Iris pigment epithelial cell (primary cell): ENCODE data around the gene BTRC.

Experiments
- DNase-seq: peaks from one replicate; pipeline ENCODE4 v3.0.0-alpha.2; 2011; ENCODE audit warnings: low read depth

Gene BTRC

GRCh38 chr10:101484175-101484745 is 130.3 kb downstream of the BTRC start:
- DNase-seq, result no peak

GRCh38 chr10:101485207-101485606 is 131.2 kb downstream of the BTRC start:
- DNase-seq, result no peak

- no peak for DNase-seq
Observed at GRCh38 chr10:101485681-101486554, 132.0 kb downstream of the BTRC start.

- DNase-seq, result no peak
Observed at GRCh38 chr10:101487399-101487798, 133.4 kb downstream of the BTRC start.

GRCh38 chr10:101489355-101489754 is 135.4 kb downstream of the BTRC start:
- peak; percentile 86 for DNase-seq

GRCh38 chr10:101490026-101490425 is 136.1 kb downstream of the BTRC start:
- no peak for DNase-seq

GRCh38 chr10:101492205-101492604 is 138.2 kb downstream of the BTRC start:
- no peak for DNase-seq

- no peak for DNase-seq
Observed at GRCh38 chr10:101492814-101493213, 138.8 kb downstream of the BTRC start.

- no peak for DNase-seq
Observed at GRCh38 chr10:101493249-101493648, 139.3 kb downstream of the BTRC start.

- no peak for DNase-seq
Observed at GRCh38 chr10:101493782-101494281, 139.9 kb downstream of the BTRC start.

- no peak for DNase-seq
Observed at GRCh38 chr10:101494650-101495049, 140.7 kb downstream of the BTRC start.

GRCh38 chr10:101495324-101495925 is 141.5 kb downstream of the BTRC start:
- DNase-seq, result no peak

- DNase-seq, result no peak
Observed at GRCh38 chr10:101504438-101504837, 150.5 kb downstream of the BTRC start.

- no peak for DNase-seq
Observed at GRCh38 chr10:101506829-101507661, 153.1 kb downstream of the BTRC start.

- no peak for DNase-seq
Observed at GRCh38 chr10:101507828-101508227, 153.9 kb downstream of the BTRC start.

GRCh38 chr10:101511938-101512337 is 158.0 kb downstream of the BTRC start:
- no peak for DNase-seq

- DNase-seq, result peak; percentile 45
Observed at GRCh38 chr10:101512738-101513137, 158.8 kb downstream of the BTRC start.

GRCh38 chr10:101513733-101514132 is 159.8 kb downstream of the BTRC start:
- no peak for DNase-seq

- no peak for DNase-seq
Observed at GRCh38 chr10:101525848-101526247, 171.9 kb downstream of the BTRC start.

- no peak for DNase-seq
Observed at GRCh38 chr10:101529207-101529606, 175.2 kb downstream of the BTRC start.

- DNase-seq, result peak; percentile 4
Observed at GRCh38 chr10:101529725-101530553, 176.0 kb downstream of the BTRC start.
